ENCODE results near the gene MACO1.
A peak's percentile ranks its signal among the peaks of the same experiment; 100 is the strongest.
"Not testable (repeated sequence)": the region's sequence is repeated elsewhere in the genome, so short reads cannot be mapped to it uniquely, and the experiment has no call there.

MACO1 gene

DNA sequence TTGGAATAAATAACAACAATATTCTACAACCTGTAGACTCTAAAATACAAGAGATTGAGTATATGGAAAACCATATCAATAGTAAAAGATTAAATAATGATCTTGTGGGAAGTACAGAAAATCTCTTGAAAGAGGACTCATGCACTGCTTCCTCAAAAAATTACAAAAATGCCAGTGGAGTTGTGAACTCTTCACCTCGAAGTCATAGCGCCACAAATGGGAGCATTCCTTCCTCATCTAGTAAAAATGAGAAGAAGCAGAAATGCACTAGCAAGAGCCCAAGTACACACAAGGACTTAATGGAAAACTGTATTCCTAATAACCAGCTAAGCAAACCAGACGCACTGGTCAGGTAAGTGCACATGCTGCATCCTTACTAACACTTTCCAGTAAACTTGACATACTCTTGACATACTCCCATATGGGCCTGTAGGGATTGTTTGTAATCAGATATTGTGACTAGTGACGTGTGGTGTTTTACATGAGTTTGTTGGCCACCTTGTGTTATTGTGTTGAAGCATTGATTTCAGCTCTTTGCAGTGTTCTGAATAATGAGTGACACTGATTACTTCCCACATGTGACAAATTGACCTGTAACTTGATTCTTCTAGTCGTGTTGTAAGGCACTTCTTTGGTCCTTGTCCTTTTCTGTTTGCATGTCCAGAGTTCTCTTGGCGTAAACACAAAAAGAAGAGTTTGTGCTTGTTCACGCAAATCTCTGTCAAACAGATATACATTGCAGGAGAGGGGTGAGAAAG, 28.0 kb downstream of the MACO1 start:
- DNase-seq = no peak

DNA sequence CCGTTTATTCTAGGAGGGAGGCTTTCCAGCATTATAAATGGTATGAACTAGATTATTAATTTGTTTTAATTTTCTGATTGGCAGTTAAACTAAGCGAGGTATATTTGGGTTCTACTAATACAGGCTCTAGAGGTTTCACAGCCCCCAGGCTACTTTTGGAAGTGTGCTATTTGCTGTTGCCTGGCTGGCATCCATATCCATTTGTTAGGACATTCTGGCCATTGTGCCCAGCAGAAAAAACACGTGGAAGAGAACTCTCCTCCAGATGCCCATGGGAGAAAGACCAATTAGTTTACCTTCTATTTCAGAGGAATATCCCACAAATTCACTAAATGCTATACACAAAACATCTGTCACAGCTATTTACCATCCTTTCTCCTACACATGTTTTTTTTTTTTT, 29.3 kb downstream of the MACO1 start:
- no peak for DNase-seq

DNA sequence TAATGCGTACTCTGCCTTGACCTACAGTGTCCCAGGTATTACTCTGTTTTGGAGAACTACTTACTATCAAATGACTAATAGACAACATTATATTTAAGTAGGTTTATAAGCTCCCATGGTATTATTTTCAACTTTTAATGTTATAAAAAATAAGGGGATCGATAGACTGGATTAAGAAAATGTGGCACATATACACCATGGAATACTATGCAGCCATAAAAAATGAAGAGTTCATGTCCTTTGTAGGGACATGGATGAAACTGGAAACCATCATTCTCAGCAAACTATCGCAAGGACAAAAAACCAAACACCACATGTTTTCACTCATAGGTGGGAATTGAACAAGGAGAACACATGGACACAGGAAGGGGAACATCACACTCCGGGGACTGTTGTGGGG, 30.1 kb downstream of the MACO1 start:
- not testable (repeated sequence) for DNase-seq

DNA sequence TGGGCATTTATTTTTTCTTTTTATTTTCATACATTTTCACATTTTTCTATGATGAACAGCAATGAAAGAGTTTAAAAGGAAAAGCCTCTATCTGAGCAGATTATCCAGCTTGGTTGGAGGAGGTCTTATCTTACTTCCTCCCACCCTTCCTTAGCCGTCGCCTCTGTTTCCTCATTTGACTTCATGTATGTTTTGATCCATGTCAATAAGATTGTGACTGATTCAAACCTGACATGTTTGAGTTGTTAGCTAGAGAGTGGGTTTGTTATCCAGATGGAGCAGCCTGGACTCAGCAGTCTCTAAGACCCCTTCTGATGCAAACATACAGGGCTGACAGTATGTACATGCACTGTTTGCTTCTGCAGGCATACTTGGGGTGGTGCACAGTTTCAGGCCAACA, 31.2 kb downstream of the MACO1 start:
- DNase-seq = no peak

DNA sequence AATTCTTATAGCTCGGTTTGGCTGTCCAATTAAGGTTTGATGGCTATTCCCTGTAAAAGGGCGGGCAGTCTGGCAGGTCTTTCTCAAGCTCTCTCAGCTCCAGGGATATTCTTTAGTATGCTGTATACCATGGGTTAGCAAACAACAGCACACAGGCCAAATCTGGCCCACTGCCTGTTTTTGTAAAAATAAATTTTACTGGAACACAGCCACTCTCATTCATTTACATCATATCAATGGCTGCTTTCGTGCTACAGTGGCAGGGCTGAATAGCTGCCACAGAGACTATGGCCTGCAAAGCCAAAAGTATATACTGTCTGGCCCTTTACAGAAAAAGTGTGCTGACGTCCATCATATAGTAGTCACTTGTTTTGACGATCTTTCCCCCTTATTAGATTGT, 32.0 kb downstream of the MACO1 start:
- no peak for DNase-seq

DNA sequence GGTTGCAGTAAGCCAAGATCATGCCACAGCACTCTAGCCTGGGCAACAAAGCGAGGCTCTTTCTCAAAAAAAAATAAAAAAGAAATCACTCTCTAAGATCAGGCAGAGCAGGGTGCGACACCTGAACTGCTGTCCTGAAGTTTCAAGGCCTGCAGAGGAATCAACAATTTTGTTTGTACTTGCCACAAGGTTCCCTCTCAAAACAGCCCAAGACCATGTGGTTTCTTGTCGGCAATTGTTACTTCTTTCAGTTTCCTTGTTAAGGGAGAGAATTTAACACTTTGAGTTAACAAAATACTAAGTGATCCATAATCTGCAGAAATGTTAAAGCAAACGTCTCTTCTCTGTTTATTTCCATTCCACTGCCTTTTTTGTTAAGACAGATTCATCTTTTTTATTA, 36.5 kb downstream of the MACO1 start:
- no peak for DNase-seq

DNA sequence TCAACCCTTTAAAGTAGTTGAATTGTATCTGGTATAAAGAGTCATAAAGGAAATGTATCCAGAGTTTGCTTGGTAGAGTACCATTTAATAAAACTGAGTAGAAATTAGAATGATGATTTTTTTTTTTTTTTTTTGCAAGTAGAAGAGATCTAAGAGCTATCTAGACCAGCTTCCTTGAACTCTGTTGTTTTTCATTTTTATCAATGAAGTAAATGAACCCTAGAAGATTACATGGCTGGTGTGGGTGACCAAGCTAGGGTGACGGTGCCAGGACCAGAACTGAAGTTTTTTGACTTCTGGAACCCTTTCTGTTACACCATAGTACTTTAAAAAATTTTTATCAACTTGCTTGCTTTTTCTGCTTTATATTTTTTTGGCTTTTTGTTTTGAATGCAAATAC, 36.9 kb downstream of the MACO1 start:
- no peak for DNase-seq

DNA sequence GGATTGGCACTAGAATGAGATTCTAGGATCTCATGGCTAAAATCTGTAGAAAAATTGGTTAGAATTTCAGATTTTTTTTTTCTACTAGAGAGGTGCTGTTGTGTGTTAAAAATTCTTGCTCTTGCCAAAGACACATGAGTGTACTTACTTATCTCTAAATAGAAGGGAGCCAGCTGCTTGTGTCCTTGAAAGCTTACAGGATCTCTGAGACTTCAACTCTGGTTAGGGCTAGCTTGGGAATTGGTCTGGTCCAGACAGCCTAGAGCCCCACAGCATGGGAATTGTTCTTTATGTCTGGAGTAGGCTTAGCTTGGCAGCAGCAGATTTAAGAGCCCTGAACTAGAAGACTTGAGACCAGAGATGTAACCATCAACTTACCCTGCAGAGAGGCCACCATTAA, 37.3 kb downstream of the MACO1 start:
- no peak for DNase-seq

DNA sequence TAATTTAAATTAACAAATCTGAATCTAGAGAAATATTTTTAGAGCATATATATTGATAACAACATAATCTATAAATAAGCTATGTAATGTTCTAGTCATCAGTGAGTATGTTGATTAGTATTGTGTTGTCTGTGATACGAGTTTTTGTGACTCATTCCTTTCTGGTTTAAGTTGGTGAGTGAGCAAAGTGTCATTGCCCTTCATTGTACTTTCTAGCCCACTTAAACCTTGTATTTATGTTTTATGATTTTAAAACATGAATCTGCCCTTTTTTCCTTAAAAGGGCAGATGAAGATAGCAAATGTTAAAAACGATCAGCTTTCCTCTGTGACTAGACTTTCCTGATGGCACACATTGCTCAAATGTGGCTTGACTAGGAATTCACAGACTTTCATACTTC, 38.5 kb downstream of the MACO1 start:
- no peak for DNase-seq

DNA sequence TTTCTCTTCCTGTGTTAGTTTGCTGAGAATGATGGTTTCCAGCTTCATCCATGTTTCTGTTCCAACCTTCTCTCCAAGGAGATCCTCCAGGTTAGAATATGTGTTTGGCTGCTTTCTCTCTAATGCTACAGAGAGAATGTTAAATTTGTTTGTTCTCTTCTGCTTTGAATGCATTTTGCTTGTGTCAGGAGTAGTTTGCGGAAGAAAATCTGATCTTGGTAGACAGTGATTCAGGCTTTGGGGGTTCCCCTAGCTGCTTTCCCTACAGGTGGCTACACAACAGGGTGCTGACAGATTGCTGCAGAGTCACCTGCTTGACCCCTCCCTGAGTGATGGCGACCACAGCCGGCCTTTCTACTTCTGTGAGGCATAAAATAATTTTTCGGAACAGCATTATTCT, 41.8 kb downstream of the MACO1 start:
- DNase-seq = peak in 1 of 2 experiments; percentile 32

DNA sequence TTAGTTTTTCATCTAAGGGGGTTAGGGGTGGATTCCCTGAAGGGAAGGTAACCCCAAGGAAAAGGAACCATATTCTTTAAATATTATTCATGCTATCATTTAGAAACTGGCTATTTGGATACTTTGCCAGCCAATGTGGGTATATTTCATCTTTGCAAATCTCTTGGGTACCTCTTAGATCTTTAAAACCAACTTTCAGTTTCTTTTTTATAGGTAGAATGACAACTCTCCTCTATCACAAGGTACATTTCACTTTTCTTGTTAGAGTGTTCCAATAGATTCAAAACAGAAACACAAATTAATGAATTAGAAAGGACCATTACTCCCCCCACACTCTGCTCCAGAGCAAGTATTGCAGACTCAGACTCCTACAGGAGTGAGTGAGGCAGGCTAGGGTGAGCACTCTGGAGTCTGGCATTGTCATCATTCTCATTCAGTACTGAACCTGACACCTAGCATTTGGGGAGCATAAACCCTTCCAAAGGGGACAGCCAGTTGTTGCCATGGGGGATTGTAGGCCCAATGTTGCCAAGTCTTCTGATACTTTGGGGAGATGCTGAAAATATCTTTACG, 43.0 kb downstream of the MACO1 start:
- DNase-seq = peak in 1 of 2 experiments; percentile 22

DNA sequence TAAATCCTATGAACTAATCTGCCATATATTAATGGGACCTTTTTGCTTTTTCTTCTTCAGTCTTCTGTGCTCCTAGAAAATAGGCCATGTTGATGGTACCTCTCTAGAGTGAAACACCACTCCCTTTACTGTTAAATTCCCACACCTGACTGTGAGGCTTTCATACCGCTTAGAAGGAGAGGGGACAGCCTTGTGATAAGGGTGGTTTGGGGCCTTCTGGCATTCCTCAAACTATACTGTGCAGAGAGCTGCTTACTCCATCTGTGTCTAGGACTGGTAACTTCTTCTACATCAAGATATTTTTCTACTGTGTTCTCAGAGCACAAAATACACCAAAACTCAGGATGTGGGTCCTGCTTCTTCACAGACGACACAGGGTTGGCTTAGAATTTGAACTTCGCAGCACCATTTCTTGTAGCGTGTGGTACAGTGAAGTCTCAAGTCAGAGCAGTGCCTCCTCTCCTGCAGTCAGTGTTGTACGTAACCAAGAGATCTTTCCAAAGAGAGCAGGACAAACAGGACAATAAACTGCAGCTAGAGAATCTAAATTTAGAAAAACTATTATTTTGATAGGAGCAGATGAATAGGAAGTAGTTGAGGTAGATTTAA, 43.8 kb downstream of the MACO1 start:
- DNase-seq = no peak

DNA sequence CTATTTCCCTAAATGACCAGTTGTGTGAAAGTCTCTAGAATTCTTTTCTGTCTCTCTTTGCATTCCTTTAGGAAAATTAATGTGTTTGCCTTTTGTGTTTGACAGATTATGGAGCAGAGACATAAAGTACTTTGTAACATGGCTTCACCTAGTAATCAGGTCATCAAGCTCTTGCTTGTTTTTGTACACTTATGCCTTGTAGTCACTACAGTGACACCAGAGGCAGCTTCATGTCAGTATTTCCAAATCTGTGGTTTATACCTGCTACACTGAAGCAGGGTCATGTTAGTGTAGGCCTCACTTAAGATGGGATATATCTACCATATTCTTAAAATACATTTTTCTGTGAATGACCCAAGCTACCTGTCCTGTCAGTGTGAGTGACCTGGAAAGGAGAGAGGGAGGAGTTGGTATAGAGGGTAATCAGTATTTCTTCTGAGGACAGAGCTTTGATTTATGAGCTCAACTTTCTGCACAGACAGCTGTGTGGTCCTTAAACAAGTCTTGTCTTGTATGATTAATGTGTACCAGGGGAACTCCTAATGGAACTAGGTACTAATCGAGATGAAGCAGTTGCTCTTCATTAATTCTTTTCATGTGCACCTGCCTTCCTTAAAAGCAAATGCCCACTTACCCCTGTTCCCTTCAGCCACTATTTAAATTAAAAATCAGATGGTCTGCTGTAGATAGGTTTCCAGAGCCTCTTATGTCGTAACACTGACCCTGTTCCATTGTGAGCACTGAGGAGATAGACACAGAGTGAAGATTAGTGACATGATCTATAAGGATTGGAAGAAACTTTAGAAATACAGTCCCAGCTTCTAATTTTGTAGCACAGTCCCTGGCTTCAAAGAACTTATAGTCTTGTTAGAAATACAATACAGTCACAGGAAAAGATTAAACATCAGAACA, 45.7 kb downstream of the MACO1 start:
- no peak for DNase-seq

DNA sequence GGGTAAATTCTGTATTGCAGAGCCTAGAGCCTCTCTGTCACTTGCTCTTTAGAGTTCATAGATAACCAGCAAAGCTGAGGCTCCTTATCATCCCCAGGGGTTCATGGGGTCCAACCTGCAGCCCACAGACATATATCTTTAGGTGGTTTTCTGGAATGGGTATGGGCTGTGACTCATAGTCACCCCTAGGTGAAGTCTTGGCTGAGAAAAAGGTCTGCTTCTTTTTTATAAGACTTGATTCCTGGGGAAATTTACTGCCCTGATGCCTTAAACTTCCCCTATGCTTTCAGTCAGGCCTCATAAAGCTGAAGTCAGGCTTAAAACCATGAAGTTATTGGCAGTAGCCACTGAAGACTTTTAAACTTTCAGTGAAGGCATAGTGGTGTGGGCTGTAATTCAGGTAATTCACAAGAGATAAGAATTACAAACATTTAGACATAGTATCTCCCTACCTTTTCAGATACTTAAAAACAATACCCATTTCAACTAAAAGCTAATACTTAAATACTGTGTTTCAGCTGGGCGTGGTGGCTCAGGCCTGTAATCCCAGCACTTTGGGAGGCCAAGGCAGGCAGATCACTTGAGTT, 46.8 kb downstream of the MACO1 start:
- no peak for DNase-seq

DNA sequence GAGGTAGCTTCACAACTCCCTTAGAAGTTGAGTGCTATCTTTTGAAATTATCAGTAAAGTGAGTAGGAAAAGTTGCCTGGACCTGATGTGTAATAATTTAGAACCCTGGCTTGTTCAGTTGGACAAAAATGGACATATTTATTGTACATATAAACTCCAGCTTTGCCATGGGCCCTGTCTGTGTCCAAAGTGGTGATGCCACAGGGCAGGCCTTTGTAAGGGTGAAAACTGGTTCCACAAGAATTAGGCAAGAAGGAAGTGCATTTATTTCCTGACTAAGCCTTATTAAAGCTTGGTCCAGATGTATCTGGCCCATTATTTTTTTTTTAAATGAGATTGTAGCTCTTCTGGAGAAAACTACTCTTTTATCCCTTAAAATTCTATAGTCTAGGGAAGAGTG, 47.9 kb downstream of the MACO1 start:
- DNase-seq = no peak

DNA sequence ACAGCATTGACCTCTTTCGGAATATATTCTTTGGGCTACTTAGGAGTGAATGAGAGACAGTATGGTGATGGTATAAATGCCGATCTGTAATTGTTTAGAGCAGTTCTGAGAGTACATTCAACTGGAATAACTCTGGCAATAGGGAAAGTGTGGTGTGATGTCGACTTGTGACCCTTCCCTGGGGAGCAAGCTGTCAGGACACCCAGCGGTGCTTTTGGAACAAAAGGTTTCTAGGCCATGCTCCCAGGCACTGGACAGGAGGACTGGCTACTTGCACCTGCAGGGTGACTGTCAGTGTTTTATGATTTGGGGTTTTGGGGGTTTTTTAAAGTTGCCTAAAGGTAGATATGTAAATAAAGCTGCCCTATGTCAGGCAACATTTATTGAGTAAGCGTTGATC, 50.9 kb downstream of the MACO1 start:
- DNase-seq = no peak

DNA sequence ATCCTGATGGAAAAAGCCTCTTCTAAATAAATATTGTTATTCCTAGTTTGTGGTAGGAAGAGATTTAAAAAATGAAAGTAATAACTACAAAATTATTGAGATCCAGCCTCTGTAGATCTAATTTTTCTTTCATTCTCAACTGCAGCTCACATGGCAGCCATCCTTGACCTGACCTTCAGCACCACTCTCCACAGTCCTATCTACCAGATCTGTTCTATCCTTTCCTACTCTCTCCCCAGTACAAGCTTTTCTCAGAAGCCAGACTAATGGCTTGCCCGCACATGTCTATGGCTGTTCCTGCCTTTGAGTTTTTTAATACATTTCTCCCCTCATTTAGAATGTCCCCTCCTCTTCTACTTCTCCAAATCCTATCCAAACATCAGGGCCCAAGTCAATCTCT, 51.5 kb downstream of the MACO1 start:
- no peak for DNase-seq

DNA sequence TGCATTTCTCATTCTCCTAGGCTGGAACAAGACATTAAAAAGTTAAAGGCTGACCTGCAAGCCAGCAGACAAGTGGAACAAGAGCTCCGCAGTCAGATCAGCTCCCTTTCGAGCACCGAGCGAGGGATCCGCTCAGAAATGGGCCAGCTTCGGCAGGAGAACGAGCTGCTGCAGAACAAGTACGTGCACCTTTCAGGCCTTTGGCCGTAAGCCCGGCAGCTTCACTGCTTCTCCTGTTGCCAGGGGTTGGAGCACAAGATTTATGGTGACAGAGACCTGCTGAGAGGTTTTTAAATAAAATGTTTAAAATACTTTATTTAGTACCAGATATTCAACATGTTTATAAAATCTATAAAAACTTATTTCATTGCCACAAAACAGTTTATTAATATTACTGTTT, 53.4 kb downstream of the MACO1 start:
- no peak for DNase-seq

DNA sequence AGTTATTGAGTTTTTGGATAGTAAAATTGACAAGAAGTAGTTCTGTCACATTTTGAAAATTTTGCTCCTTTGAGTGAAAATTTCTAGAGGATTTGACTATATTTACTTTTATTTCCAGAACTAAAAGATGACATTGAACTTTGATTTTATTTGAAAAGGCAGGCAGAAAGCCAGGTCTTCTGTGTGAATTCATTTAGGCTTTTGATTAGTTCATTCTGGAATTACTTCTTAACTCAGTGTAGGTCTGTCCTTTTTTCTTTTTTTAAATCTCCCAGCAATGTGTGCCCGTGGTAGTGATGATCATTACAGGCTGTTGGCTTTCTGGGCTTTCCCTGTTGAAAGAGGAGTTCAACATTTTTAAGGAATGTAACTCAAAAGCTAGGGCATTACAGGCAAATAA, 53.8 kb downstream of the MACO1 start:
- no peak for DNase-seq

DNA sequence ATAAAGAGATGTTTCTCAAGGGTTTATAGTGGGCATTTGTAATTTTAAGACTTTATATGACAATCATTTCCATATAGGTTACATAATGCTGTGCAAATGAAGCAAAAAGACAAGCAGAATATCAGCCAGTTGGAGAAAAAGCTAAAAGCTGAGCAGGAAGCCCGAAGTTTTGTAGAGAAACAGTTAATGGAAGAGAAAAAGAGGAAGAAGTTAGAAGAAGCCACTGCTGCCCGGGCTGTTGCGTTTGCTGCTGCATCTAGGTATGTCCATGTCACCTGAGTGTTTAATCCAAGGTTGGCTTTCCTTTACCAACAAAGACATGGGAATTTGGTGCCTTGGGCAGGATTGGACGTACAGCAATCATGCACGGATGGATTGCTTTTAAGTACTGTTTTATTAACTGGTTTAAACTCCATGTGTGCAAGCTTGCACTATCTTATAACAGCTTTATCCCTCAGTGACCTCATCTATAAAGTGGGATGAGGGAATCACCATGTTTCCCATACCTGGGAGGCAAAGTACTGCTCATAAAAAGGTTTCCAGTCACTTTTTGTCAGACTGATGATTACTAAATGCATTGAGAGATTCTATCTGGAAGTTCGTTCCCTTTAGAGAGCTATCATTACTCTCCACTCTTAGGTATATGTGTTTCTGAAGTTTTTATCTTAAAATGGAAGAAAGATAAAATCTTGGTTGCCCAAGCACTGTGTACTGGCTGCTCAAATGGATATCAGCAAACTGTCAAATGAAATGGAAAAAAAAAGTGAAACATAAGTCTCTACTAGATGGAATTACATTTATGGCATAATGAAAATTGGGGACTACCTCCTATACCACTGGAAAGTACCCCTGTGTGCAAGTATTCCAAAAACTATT, 55.1 kb downstream of the MACO1 start:
- DNase-seq = no peak

DNA sequence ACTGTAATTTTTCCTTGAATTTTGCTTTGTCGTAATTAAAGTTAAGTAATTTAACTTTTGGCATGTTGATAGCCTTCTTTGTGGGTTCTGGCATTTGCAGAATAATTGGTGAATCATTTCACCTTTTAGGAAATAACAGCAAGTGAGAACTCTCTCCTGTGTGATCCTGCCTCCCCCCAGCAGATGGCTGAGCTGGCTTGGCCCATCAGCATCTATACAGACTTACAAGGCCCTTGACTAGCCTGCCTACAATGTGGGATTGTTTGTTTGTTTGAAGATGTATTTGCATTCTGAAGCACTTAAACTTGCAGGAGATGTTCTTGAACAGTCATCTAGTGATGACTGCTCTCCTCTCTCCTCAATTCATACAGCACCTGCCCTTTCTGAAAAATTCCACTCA, 55.9 kb downstream of the MACO1 start:
- no peak for DNase-seq

DNA sequence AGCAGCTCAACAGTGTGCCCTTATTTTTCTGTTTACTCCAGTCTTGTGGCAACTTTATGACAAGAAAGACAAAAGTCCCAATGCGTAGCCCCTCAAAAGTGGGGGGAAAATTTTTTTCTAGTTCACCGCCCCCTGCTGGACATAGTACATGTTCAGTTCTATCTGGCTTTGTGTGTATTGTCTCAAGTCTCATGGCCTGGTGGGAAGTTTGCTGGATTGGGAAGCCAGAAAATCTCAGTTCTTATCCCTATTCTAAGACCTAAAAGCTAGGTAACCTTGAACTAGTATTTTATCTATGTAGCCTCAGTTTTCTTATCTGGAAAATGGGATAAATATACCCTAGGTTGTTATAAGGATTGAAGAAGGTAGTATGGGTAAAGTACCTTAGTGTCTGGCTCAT, 56.9 kb downstream of the MACO1 start:
- DNase-seq = peak; percentile 46 to 52

All from activated T-cell treated with anti-CD3 and anti-CD28 coated beads, Interleukin-2, amount 50 U/mL, for 48 hours (primary cell).